NCI-H524 treated with DMSO at 0.1 percent for 48 hours (cell line): ENCODE measurements around the gene GABBR2.
A peak's percentile ranks its signal among the peaks of the same experiment; 100 is the strongest.

Source experiments
- DNase-seq: peaks from one replicate; lab custom pipeline; 2025; lab: John Stamatoyannopoulos, UW

GABBR2 gene

DNA sequence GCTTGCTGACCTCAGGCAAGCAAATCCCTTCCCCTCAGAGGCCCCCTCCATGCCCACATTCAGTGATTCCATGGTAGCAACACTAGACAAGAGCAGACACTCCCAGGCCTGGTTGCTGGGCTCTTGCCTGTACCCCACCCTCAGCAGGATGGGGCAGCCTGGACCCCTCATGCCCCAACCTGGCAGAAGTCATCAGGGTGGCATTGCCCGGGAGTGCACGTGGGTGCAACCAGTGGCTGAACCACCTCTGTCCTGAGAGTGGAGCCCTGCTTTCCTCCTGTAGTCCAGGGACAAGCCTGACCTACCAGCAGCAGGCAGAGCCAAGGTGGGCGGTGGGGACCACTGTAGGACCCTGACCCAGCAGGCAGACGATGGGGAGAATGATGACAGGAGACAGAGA lies 387.5 kb downstream of the GABBR2 start:
- no peak for DNase-seq

DNA sequence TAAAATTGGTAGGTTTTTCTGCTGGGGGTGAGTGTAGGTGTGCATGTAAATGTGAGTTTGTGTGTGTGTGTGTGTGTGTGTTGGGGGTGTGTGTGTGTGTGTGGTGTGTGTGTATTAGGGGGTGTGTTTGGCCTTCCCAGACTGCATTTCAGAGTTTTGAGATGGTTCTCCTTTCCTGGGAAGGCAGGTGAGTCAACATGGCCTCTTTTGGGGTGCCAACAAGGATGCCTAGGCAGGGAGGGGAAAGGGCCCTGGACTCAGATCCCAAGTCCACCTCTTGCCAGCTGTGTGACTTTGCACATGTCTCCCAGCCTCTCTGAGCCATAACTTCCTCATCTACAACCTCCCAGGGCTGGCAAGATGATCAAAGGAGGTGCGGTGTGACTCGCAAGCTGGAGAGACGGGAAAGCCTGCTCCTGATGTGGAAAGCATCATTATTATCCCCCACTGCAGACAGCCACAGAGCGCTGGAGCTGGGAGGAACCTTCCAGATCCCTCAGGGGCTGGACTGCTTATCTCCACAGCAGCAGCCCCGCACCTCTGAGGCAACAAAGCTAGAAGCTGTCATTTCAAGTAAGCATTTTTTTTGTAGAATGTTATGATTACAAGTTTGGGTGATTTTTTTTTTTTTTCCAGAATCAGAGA lies 389.8 kb downstream of the GABBR2 start:
- no peak for DNase-seq

DNA sequence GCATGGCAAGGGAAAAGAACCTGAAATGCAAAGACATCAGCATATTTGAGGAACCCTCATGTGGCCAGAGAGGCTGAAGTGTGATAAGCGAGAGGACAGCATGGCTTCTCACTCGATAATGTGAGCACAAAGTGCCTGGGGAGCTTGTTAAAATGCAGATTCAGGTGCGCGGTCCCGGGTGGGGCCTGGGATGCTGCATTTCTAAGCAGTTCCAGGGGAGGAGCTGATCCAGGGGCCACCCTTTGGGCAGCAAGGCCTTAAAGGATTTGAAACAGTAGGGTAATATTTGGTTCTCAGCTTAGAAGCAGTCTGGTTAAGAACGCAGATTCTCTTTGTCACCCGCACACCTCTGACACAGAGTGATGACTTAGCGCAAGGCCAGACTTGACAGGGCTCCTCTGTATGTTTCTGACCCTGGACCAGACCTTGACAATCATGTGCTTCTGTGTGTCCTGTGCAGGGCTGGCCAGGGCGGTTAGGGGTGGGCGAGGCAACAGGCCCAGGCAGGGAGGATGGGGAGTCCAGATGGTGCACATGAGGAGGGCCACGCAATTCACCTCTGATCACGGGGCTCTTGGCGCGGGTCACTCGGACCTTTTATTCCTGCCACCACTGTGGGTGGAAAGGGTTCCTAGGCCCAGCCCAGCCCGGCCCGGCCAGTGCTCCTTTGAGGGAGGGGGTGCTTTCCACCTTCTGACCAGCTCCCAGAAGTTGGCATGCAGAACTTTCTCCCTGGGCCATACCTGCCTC lies 390.5 kb downstream of the GABBR2 start:
- no peak for DNase-seq

DNA sequence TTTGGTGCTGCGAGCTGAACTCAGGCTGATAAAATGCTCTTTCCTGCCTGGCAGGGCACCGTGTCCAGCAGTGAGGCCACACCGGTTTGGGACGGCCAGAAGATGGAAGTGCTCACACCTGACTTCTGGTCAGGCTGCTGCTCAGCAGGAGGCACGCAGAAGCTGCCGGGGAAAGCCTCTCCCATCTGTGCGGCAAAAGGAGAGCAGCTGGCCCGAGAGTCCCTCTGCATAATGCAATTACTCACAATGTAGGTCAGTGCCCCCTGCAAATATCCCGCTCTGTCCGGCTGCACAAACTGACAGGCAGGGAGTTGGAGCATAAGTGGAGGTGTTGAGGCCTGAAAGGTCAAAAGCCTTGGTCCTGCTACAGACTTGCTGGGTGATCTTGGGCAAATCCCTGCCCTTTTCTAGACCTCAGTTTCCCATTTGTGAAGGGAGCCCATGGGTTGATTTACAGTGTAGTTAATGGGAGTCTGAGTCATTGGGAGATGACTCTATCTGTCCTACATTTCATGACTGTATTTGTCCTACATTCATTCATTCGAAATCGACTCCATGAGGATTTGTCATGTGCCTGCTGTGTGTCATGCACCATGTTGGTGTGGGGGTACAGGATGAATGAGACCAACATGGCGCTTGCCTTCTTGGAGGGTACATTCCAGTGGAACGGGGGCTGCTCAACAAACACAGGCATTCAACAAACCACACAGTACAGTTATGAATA lies 391.4 kb downstream of the GABBR2 start:
- DNase-seq = peak; percentile 83

DNA sequence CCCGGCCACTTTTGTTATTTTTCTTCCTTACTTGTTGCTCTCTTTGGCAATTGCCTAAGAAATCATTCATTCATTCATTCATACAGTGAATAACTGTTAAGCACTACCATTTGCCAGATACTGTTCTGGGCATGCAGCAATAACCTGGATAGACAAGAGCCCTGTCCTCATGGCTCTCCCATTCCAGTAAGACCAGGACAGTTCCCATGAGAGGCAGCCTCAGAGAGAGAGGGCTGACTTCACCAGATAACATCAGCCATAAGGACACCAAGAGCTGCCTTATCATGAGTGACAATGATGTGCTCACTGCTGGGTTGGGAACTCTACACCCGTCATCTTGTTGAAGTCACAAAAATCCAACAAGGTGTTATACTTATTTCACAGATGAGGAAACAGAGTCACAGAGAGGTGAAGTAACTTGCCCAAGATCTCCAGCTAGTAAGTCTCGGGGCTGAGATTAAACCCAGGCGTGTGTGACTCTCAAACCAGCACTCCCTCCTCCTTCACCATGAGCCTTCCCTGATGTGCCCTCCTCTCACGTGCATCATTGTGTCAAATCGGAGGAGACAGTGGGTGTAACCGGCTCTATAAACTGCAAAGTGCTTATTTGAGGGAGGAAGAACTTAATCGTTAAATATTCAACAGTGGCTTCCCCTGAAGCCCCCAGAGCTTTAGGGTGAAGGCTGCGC lies 392.1 kb downstream of the GABBR2 start:
- peak; percentile 77 for DNase-seq

DNA sequence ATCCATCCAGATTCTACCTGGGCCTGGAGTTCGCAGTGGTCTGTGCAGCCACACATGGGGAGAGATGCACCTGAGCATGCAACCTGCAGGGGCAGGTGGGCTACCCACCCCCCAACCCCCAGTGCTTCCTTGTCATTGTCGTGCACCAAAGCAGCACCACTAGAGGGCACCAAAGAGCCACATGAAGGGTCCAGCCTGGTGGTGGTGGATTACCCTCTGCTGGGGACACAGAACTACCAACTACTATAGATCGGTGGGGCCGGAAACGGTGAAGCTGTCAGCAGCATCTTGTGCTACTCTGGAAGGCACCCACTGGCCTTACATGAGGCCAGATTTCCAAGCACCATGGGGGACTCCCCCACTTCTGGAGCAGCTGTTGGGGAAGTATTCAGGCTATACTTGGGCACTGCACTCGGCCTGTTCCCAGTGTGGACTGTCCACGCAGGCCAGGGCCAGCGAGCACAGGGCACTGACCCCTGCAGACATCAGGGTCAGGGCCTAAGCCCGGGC lies 393.1 kb downstream of the GABBR2 start:
- DNase-seq = peak; percentile 74

DNA sequence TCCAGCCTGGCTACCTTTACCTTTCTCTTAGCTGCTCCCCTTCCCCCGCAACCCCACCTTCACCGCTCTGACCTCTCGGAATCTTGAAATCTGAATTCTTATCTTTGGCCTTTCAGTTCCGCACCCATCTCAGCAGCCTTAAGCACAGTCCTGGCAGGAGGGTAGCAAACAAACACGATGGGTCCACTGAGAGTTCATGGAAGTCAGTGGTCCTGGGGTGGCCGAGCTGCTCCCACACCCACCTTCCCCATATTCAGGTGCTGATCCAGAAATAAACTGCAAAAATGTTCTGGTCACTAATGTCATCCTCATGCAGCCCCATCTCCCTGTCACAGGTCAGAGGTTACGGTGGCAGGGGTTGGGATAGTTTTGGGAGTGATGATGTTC lies 393.7 kb downstream of the GABBR2 start:
- no peak for DNase-seq

DNA sequence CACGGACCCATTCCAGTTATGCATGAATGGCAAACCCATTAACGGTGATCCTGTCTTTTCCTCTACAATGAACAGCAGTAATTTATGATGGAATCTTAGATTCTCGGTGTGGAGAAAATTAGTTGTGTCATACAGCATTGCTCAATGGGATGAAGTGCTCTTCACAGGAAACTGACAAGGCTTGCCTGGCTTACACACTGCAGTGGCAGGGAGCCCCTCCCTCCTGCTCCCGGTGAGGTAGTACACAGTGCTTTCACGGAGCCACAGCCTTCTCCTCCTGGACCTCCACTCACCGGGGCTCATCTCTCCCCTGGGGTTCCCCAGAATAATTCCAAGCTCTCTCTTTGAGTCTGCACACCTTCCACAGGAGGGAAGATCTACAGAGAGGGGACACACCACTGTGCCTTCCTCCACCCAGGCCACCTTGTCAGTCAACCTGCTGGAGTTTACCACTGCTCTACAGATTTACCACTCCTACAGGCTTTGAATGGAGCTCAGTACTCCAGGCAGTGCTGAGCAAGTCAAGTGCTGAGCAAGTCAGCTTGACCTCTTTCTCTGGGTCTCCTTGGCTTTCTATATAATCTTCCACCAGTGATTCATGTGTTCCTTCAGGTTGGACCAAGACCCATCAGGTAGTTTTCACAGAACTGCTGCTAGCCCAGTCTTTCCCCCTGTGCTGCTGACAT lies 394.2 kb downstream of the GABBR2 start:
- no peak for DNase-seq

DNA sequence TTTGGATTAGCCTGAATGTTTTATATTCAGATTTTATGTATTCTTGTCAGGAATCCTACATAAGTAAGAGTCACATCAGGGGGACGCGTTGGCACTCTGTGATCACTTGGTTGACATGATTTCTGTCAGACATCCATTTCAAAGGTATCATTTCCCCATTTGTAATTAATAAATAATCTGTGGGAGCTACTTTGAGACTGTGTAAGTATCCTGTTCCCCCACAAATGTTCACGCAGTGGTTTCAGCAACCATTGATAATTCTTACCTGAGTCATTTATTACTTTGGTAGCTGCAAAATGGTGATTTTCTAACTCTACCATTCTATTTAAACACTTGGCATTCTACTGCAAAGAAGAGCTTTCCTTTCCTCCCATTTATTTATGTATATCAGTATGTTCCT lies 396.4 kb downstream of the GABBR2 start:
- no peak for DNase-seq

DNA sequence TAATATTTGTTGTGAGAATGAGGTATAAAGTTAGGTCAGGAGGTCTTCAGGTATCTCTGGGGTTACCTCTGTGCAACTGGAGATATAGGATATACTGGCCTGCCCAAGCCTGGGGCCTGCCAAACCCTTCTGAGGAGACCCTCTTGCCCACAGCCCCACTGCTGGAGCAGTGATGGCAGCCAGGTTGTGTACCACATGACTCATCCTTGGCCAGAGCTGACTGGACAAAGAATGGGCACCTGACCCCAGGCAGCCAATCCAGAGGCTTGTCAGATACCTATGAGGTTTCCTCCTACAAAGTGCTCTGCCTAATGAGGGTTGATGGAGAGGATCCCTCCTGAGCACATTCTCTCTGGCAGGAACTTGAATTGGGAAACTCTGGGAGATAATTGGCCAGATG lies 397.2 kb downstream of the GABBR2 start:
- no peak for DNase-seq

DNA sequence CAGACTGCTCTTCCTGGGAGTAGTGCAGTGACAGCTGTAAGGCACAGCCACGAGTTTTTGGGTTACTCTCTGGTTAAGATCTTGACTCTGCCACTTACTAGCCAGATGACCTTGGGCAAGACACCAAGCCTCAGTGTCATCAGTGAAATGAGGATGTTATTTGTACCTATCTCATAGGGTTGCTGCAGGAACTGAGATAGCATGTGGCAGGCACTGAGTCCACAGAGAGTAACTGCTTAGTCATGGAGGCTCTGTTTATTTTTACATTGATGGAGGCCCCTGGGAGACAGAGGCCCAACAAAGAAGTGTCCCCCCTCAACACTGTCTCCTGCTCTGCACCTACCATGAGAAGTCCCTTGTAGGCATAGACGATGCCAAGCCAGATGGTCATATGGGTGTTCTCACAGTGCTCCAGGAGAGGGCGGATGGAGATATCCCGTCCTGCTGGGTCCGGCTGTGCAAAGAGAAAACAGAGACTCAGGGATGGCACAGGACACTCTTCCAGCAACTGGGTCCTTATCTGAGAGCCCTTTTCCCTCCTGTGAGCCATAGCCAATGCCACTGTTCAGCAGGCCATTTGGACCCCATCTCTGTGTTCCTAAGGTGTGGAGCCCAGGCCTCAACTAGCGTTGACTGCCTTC lies 397.9 kb downstream of the GABBR2 start:
- DNase-seq = no peak

DNA sequence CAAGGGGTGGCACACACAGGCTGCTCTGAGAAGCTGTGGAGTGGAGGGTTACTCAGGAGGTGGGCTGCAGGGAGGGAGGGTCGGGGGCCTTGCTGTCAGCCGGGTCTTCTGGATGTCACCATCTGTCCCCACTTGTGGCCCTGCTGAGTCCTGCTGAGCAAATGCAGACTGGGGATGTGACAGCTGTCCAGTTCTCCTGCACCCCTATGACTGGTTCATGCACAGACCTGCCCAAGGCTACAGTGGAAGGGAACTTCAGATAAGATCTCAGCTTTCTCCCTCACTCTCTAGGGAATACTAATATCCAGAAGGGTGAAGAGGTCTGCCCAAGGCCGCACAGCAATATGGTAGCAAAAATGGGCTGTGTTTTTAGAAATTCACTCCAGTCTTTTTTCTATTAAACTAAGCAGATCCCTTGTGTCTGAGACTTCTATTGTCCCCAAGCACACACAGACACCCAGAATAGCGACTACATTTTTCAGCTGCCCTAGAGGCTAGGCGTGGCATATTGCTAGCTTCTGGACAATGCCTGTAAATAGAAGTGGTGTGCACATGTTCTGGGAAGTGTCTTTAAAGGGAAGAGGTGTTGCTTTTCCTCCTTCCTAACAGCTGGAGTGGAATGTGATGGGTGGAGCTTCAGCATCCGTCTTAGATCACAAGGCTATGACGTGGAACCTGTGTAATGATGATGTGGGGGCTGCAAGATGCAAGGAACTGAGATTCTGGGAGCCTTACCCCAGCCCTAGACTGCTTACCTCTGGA lies 402.2 kb downstream of the GABBR2 start:
- DNase-seq = peak; percentile 99

DNA sequence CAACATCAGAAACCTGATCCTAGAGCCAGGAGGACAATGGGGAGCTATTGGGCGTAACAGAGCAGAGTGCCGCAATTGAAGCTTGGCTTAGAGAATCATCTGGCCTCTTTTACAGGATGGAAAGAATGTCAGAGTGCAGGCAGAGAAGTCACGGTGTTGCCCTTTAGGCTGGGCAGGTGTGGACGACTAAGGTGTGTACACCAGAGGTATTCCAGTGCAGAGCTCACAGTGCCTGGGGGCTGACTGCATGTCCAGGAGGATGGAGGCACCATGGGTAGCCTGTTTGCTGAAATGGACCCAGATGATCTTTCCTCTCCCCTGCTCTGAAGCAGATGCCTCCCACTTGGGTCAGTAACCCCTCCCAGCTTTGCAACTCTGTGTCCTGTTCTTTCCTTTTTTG lies 404.4 kb downstream of the GABBR2 start:
- DNase-seq = no peak

DNA sequence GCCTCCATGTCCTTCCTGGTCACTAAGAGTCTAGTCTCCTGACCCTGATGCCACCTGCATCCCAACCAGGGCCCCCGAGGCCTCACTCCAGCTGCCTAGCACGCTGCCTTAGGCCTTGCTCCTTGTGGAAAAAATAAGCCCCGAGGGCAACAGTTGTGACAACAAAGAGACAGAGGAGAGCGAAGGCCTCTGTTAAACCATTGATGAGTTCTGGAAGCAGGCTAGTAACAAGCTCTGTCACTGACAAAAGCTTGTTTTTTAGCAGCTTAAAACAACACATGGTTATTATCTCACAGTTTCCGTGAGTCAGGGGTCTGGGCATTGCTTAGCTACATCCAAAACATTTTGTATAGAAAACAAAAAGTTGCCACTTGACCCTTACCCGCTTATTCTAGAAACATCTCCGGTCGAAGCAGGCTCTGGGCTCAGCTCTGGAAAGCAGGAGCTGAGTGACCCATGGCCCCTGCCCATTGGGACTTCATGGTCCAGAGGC lies 405.1 kb downstream of the GABBR2 start:
- no peak for DNase-seq

DNA sequence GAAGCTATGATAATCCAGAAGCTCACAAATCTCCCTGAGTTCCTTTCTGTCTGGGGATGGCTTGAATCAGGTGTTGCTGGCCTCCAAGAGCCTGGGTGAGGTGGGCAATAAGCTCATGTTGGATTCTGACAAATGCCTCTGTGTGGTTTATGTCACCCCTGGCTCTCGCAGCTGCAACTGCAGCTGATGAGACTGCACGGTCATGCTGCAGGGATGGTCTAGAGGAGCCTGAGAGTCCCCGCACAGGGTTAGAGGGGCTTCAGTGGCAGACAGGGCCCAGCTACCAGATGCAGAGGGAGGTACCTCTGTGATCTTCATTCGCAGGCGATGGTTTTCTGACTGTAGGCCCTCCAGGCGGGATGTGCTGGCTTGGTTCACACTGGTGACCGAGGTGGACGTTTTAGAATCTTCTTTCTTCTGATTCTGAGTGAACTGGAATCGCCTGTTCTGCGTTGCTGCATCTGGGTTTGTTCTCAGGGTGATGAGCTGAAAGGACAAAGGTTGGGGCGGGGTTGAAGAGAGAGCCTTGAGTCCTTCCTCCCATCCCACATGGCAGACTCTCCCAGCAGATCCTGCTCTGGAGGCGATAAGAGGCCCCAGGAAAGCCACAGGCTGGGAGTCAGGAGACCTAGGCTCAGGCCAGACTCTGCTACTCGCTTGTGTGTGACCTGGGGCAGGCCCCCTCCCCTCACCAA lies 405.6 kb downstream of the GABBR2 start:
- DNase-seq = no peak

DNA sequence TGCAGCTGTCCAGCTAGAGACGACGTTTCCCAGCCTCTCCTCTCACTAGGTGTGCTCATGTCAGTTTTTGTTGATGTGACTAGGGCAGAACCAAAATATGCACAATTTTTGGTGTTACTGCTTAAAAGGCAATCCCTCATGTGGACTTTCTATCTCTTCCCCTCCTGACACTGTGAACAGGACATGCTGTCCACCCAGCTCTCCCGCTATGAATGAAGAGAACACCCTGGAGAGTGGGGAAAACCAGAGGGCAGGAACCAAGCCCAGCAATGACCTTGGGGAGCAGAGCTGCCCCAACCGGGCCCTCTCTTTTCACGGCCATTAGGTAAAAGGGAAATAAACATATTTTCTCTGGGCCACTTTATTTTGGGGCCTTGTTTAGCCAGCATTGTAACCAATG lies 406.6 kb downstream of the GABBR2 start:
- DNase-seq = no peak

DNA sequence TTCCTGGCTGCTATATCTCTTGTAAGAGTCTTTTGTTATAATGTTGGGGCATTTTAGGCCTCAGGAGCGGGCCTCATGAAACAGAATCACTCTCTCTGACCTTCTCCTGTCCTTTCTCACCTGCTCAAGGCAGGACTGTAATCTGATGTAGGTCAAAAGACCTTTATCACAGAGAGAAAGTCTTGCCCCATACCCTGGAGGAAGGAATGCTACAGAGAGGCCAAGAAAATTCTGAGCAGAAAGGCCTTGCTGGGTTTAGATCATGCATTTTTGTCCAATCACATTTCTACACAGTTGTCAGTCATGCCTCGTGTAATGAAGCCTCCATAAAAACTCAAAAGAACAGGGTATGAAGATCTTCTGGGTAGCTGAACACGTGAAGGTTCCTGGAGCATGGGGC lies 408.1 kb downstream of the GABBR2 start:
- DNase-seq = no peak

DNA sequence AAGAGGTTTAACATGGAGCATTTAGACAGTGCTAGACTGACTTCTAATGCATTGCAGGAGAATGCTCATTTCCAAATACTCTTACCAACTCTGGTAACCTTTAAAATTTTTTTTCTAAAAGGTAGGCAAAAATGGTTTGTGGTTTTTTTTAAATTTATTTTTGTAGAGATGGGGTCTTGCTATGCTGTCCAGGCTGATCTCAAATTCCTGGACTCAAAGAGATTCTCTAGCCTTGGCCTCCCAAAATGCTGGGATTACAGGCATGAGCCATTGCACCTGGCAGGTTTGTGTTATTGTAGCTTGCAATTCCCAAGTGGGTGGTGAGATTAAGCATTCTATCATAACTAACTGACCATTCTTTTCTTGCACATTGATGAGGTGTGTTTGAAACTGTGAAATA lies 410.3 kb downstream of the GABBR2 start:
- DNase-seq = no peak

DNA sequence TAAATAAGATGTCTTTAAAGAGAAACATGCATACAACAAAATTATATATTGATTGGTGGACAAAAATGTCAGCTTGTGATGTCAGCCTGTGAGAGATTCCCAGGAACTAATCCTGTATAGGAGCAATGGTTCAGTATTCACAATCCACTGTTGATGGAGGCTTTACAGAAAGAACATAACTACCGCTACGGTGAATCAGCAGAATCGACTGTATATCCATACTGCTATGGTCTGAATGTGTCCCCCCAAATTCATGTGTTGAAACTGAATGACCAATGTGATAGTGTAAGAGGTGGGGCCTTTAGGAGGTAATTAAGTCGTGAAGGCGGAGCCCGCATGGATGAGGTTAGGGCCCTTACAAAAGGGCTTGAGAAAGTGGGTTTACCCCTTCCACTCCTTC lies 412.9 kb downstream of the GABBR2 start:
- DNase-seq = no peak

DNA sequence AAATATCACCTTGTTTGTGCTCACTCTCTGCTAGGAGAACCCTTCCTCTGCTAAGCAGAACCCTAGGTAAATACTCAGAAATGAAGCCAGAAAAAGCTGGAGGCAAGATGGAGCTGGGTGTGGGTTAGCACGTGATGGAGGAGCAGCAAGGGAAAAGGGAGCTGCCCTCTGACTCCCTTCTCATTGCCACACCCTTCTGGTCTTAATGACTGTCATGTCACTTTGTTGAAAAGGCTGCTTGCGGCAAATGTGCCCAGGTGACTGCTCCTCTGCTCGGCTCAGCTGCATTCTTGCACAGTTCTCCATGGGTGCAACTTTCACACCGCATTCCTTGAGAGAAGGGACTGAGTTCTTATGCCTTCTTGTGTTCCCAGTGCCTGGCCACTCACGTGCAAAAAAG lies 416.9 kb downstream of the GABBR2 start:
- no peak for DNase-seq
